Upper lobe of right lung (tissue), 1 donor: ENCODE data around the gene PREPL. TPM values are rescaled to one million over a fixed set of nuclear protein-coding genes. Genes with fewer than 3 reads are reported as not detected.

Experiments used
- ATAC-seq: fragments of 200-7000 bp; cut with Tn5 transposase; one replicate; pipeline ENCODE4 v1.9.1; 2020; ENCODE audit warnings: mild to moderate bottlenecking, moderate library complexity
- DNase-seq: peaks from one replicate; pipeline ENCODE4 v3.0.0-alpha.2; 2020
- H3K27ac ChIP-seq: fragments of 200-600 bp; one replicate; pipeline ENCODE4 v1.8.0; 2022
- H3K27me3 ChIP-seq: fragments of 200-600 bp; one replicate; pipeline ENCODE4 v1.8.0; 2022; ENCODE audit warnings: mild to moderate bottlenecking
- H3K36me3 ChIP-seq: fragments of 200-600 bp; one replicate; pipeline ENCODE4 v1.8.0; 2022
- H3K4me1 ChIP-seq: fragments of 200-600 bp; one replicate; pipeline ENCODE4 v1.8.0; 2022
- H3K4me3 ChIP-seq: fragments of 200-600 bp; one replicate; pipeline ENCODE4 v1.8.0; 2022; ENCODE audit warnings: mild to moderate bottlenecking
- H3K9me3 ChIP-seq: fragments of 200-600 bp; one replicate; pipeline ENCODE4 v1.8.0; 2022
- CTCF ChIP-seq: fragments of 200-600 bp; IDR thresholded peaks from one replicate; pipeline ENCODE4 v1.8.0; 2022; ENCODE audit warnings: antibody characterized with exemption
- intact Hi-C: fragments of 100-400 bp; cut with DNase I; formaldehyde crosslinking; loops from one replicate; pipeline ENCODE4 v1.11.0; 2022
- total RNA-seq: library from RNA; stranded (reverse); fragmentation: NEBNext Ultra II Directional; extraction: Animal tissue kit (Norgen Biotek cat#: 25700); gene quantifications from one replicate; pipeline ENCODE4 v1.2.1, GENCODE V29; 2021
- donor health status: DM: no; HTN: yes; CAD: no; lungs with severe emphysema.

The PREPL gene
- total RNA-seq, 1 donor from 2014 or later: 43.4 TPM

- no peak overlapping the region for H3K4me3 ChIP-seq
- H3K27me3 ChIP-seq: no peaks in the 10 kb centered on the region
- ATAC-seq (no peak), DNase-seq (no peak)
- H3K36me3 ChIP-seq: peaks cover 86% of the 10 kb centered on the region
- H3K4me1 ChIP-seq: no peaks in the 10 kb centered on the region
- no peak for TF ChIP-seq CTCF
- no peaks in the 10 kb centered on the region for H3K9me3 ChIP-seq
- intact Hi-C loops: no loop called here
- H3K27ac ChIP-seq: no peak overlapping the region
Measured at GRCh38 chr2:44329343-44329742, 32.0 kb downstream of the PREPL start.

GRCh38 chr2:44328750-44329149, 32.5 kb downstream of the PREPL start:
- TF ChIP-seq CTCF: no peak
- intact Hi-C loops: no loop called here
- Histone ChIP-seq H3K9me3 (no peaks in the 10 kb centered on the region), H3K4me1 (no peaks in the 10 kb centered on the region), H3K27ac (no peak overlapping the region), H3K27me3 (no peaks in the 10 kb centered on the region), H3K36me3 (peaks cover 86% of the 10 kb centered on the region), H3K4me3 (no peak overlapping the region)
- DNase-seq (no peak), ATAC-seq (no peak)

- DNase-seq: no peak
- intact Hi-C loops: no loop called here
- ATAC-seq: no peak
- no peaks in the 10 kb centered on the region for H3K9me3 ChIP-seq
- TF ChIP-seq CTCF: no peak
- H3K36me3 ChIP-seq: peaks cover 86% of the 10 kb centered on the region
- H3K4me3 ChIP-seq: no peak overlapping the region
- H3K27me3 ChIP-seq: no peaks in the 10 kb centered on the region
- no peak overlapping the region for H3K27ac ChIP-seq
- no peaks in the 10 kb centered on the region for H3K4me1 ChIP-seq
Measured at GRCh38 chr2:44326548-44327264, 34.6 kb downstream of the PREPL start.

GRCh38 chr2:44325897-44326296, 35.4 kb downstream of the PREPL start:
- no peaks in the 10 kb centered on the region for H3K4me1 ChIP-seq
- DNase-seq: no peak
- ATAC-seq: no peak
- TF ChIP-seq CTCF: no peak
- no peak overlapping the region for H3K4me3 ChIP-seq
- H3K9me3 ChIP-seq: no peaks in the 10 kb centered on the region
- H3K27ac ChIP-seq: no peak overlapping the region
- H3K27me3 ChIP-seq: no peaks in the 10 kb centered on the region
- peaks cover 86% of the 10 kb centered on the region for H3K36me3 ChIP-seq
- intact Hi-C loops: no loop called here

- intact Hi-C loops: no loop called here
- Histone ChIP-seq H3K27me3 (no peaks in the 10 kb centered on the region), H3K4me3 (no peak overlapping the region), H3K9me3 (no peaks in the 10 kb centered on the region), H3K36me3 (peaks cover 89% of the 10 kb centered on the region), H3K4me1 (no peaks in the 10 kb centered on the region), H3K27ac (no peak overlapping the region)
- no peak for TF ChIP-seq CTCF
- ATAC-seq: no peak
- DNase-seq: no peak
Measured at GRCh38 chr2:44324971-44325426, 36.3 kb downstream of the PREPL start.
